HG02885 (cell line): ENCODE results near the gene ME1.
"Not testable (repeated sequence)": the region's sequence is repeated elsewhere in the genome, so short reads cannot be mapped to it uniquely, and the experiment has no call there.

Experiments
- ATAC-seq: cut with Tn5 transposase; IDR thresholded peaks from one replicate; pipeline ENCODE4 v1.9.1; 2021; ENCODE audit warnings: mild to moderate bottlenecking; ENCODE audit not compliant: unreplicated experiment, poor library complexity

Gene ME1

DNA sequence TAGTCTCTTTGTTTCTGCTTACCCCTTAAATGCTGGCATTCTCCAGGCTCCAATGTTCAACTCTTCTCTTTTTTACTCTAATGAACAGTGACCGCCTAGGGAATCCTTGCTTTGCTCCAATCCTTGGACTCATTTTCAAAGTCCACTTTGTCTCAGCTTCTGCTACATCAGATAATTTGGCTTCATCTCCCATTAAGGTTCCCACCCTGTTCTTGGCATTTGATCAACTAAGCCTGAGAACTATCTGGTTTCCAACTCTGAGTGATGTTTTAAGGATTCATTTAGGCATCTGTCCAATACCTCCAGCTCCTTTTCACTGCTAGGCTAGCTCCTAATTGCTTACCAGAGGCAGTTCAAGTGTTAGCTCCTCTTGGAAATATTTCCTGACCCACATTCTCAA, 64.9 kb downstream of the ME1 start:
- no peak for ATAC-seq

DNA sequence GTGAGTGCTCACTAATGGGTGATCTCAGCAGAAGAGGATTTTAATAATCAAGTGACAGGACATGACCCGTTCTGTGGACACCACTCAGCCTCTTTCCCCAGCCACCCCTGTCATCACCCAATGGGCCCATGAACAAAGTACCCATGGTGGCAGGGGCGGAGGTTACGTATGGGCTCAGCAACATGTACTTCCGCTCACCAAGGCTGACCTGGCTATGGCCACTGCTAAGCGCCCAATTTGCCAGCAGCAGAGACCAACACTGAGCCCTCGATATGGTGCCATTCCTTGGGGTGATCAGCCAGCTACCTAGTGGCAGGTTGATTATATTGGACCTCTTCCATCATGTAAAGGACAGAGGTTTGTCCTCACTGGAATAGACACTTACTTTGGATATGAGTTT, 68.5 kb downstream of the ME1 start:
- not testable (repeated sequence) for ATAC-seq

DNA sequence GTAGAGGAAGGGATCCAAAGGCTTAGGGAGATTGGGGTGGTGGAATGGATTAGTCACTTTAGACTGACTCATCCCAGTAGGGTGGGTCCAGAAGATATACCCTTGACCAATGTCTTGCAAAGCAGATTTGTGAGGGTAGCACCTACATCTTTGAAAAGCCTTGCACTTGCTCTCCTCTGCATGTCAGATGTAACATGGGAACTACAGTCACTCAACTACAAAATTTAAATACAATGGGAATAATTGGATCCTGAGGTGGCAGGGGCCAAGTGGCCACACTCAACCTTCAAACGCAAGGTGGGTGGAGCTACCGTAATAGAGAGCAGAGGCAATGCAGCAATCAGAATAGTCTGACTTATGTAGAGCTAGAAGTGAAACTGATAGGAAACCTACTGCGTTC, 71.2 kb downstream of the ME1 start:
- ATAC-seq = no peak

- ATAC-seq = no peak
Measured at GRCh38 chr6:83354747-83355146, 76.1 kb downstream of the ME1 start.

DNA sequence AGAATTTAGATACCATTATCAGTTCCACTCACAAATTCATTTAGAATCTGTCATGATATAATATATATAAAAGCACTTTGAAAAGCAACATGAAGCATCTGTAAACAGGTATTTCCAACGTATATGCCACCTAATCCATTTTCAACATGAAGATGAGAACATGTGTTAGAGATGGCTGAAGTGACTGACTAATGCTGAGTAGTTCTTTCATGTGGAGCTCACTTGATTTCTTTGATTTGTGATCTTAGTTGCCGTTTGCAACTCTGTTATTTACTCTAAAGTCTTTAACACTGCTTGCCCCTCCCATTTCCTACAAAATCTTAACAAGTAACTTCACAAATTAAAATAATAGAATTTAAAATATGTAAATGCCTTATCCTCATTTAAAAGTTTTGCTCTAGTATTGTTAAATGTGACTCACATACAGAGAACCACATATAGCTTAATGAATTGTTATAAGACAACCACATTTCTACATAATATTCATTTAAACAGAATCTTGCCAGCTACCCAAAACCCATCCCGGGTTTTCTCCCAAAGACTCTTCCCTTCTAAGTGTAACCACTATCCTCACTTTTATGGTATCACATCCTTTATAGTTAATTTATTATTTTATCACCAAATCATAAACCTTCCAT, 78.3 kb downstream of the ME1 start:
- ATAC-seq = no peak

DNA sequence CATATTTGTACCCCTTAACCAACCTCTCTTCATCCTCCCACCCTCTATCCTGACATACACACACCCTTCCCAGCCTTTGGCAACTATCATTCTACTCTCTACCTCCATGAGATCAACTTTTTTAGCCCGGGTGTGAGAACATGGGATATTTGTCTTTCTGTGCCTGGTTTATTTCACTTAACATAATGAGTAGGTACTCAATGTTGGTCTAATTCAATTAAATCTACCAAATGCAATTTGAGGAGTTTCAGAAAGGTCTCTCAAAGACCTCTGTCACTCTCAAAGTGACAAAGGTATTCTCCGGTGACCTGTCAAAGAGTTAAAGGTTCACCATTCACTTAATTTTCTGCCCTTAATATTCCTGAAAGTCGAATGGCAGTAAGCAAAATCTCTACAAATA, 87.7 kb downstream of the ME1 start:
- no peak for ATAC-seq

DNA sequence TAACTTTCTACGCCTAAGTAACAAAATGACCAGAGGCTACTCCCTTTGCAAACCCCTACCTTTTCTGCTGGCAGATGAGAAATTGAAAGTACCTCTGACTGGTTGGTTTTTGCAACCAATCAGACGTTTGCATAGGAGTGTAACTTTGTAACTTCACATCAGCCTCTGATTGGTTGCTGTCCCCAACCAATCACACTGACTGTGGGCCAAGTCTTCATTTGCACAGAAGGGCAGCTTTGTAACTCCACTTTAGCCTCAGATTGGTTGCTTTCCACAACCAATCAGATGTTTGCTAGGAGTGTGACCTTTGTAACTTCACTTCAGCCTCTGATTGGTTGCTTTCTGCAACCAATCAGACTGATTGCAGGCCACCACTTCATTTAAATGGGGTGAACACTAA, 89.1 kb downstream of the ME1 start:
- ATAC-seq = no peak

GRCh38 chr6:83333916-83334315, 96.9 kb downstream of the ME1 start:
- ATAC-seq = not testable (repeated sequence)

GRCh38 chr6:83333500-83333899, 97.4 kb downstream of the ME1 start:
- no peak for ATAC-seq

- no peak for ATAC-seq
Measured at GRCh38 chr6:83314693-83315092, 116.2 kb downstream of the ME1 start.

DNA sequence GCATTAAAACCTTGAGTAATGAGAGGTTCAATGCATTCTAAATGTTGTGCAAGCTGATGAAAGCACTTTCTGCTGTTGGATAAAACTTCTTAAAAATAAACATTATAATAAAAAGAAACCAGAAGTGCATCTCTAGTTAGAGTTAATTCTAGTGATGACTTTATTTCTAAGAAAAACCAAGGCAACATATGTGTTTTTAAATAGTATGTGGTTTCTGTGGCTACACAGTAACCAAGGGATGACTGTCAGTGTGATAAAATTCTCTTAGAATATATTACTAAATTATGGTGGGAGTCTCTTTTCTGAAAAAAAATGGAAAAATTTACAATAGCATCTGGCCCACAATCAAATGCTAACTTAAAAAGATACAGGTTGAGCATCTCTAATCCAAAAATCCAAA, 117.0 kb downstream of the ME1 start:
- ATAC-seq = peak; percentile 56

GRCh38 chr6:83311231-83311630, 119.6 kb downstream of the ME1 start:
- no peak for ATAC-seq

- no peak for ATAC-seq
Measured at GRCh38 chr6:83310046-83310445, 120.8 kb downstream of the ME1 start.

DNA sequence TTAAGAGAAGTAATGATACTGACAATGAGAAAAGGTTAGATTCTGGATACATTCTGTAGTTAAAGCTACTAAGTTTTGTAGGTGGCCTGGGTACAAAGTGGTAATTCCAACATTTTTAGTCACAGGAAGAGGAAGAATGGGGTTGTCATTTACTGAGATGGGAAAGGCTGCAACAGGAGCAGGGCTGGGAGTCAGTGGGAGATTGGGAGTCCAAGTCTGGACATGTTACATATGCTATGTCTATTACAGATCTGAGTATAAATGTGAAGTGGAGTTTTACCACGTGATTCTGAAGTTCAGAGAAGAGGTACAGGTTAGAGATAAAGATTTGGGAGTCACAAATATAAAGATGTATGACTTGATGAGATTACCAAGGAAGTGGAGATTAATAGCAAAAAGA, 121.5 kb downstream of the ME1 start:
- ATAC-seq = no peak

GRCh38 chr6:83308833-83309232, 122.0 kb downstream of the ME1 start:
- no peak for ATAC-seq

DNA sequence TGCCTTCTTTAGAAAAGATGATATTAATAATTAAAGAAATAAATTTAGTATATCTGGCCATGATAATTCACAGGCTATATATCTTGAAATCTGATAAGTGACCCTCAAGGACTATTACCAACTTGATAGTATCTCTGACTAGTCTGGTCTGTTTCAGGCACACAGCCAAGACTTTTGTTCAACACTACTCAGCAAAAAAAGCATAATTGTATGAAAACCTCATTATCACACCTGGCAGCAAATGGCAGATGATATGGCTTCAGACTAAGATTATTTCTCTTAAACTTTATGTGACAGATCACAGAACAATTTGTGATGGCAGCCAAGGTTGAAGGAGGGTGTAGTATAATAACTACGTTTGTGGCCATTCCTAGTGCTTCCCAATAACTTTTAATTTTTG, 123.0 kb downstream of the ME1 start:
- no peak for ATAC-seq

GRCh38 chr6:83303426-83303825, 127.4 kb downstream of the ME1 start:
- no peak for ATAC-seq

DNA sequence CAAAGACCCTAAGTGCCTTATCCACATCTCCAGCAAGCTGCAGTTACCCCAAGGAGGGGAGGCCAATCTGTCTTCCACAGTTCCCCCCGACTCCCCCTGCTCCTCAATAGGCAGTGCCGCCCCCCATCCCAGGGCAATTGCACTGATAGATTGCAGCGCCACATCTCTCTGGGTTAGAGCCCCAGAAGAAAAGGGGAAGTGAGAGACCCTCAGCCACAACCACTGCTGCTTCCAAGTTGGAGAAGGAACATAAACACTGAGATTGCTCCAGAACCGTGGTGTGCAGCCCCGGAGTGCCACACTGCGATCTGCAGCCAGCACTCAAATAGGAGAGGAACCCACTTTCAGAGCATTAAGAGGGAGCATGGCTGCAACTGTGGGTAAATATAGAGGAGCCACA, 136.2 kb downstream of the ME1 start:
- no peak for ATAC-seq

GRCh38 chr6:83292900-83293843, 137.7 kb downstream of the ME1 start:
- peak; percentile 92 for ATAC-seq

DNA sequence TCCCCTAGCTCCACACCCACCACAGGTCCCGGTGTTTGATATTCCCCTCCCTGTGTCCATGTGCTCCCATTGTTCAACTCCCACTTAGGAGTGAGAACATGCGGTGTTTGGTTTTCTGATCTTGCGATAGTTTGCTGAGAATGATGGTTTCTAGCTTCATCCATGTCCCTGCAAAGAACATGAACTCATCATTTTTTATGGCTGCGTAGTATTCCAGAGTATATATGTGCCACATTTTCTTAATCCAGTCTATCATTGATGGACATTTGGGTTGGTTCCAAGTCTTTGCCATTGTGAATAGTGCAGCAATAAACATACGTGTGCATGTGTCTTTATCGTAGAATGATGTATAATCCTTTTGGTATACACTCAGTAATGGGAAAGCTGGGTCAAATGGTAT, 143.6 kb downstream of the ME1 start:
- not testable (repeated sequence) for ATAC-seq

- no peak for ATAC-seq
Measured at GRCh38 chr6:83285917-83286316, 144.9 kb downstream of the ME1 start.

DNA sequence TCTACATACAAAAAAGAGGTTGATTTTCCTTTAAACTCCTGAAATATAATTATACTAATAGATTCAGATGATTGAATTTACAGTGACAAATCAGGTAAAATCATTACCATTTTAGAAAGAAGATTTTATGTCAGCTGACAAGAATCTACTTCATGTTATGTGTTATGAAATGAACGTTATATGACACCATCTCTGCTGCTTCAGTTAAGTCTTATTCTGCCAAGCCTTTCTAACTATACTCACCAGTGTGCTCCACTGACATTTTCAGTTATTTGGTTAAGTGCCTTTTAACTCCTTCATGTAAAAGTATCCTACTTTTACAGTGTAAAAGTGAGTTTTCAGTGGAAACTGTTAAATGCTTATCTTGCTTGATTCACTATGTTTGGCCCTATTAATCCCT, 157.3 kb downstream of the ME1 start:
- no peak for ATAC-seq
